GM18870 (cell line): Measurements from ENCODE around the gene ANK3.

ENCODE experiments used
- ATAC-seq: cut with Tn5 transposase; IDR thresholded peaks from one replicate; pipeline ENCODE4 v1.9.1; 2021; ENCODE audit warnings: moderate library complexity; ENCODE audit not compliant: unreplicated experiment

Gene ANK3

DNA sequence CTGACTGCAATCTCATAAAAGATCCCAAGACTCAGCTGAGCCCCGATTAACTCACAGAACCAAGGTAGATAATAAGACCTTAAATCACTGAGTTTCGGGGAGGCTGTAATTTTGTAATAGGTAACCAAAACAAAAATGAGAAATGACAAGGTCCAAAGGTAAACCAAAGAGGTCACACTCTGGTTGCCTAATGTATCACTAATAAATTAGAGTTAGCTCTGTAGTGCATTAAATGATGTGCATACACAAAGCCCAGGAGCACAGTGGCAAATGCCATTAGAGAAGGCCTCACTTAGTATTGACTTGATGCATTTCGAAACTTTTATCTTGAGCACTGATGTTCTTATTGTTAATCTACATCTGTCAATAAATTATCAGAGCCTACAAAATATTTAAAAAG lies 245.6 kb downstream of the ANK3 start:
- ATAC-seq, result peak; percentile 39

DNA sequence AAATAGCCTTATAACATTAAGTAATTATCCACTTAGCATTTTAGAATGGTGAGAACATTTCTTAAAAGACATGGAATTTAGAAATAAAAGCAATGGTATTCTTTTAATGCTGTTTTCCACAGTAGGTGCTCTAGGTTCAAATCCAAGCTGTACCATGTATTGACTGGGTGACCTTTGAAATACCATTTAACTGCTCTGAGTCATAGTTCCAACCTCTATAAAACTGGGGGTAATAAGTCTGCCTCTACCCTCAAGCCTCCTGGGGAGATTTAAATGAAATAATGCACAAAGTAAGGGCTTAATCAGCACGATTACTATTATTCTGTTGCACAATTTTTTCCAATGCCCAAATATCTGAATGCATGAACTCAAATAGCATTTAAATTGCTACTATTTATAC lies 246.9 kb downstream of the ANK3 start:
- ATAC-seq, result no peak

DNA sequence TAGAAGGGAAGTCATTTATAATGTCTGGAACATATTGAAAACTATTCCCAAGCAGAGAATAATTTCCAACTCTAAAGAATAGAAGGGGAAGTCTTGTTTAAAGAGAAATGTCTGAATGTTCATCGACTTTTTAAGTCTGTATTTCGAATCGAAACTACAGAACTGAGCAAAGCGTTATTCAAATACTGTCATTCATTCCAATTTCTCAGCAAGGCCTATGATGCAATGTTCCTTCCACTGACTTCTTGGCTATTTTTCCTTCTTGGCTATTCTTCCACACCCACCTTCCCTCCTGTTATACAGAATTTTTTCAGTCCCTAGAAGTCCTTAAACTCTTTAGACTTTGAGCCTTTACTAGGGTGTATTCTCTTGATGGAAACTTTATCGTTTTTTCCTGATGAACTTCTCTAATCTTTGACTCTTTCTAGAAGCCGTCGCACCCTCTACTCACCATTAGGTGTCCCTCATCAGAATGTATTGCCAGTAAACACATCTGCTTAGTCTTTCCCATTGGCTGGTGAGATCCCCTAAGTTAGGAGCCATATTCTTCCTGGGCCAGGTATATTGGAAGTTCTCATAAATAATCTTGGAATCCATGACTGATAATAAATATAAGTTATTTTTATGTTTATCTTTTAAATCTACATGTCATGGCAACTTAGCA lies 247.6 kb downstream of the ANK3 start:
- ATAC-seq, result no peak

DNA sequence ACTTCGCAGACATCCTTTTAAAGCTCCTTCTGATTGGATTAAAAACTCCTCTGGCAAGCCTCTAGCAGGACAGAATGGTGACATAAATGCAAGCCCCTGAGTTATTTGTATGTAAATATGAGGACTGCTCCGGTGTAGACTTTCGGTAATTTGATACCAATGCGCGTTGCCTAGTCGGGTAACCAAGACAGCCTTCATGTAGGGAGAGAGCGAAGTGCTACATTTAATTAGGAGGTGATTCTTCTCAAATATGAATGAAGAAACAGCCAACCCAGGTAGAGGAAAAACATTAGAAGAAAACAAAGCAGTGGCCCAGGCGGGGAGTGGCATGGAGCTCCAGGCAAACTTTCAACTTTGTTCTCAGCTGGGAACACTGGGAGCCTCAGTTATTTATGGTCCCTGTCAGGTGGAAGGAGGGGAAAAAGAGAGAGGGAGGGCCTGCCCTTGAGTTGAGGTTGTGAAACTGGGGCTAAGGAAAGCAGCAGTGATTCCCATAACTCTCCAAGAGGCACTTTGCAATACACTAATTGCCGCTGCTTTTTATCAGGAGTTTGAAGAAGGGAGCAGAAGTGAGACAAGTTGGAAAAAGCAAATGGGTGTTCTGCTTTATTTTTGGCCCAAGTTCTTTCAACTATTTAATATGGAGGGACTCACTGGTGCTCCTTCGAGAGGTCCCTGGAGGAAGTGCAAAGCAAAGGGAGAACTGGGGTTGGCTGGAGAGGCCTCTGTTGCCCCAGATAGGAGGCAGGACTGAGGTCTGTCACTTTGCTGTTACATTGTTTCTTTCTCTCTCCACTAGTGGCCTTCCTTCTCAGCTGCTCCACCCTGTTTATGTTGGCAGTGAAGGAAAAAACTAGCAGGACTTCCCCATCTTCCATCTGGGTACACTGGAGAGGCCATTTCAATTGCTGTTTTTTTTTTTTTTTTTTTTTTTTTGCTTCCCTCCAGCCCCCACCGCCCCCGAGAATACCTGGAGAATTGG lies 248.7 kb downstream of the ANK3 start:
- ATAC-seq, result no peak

DNA sequence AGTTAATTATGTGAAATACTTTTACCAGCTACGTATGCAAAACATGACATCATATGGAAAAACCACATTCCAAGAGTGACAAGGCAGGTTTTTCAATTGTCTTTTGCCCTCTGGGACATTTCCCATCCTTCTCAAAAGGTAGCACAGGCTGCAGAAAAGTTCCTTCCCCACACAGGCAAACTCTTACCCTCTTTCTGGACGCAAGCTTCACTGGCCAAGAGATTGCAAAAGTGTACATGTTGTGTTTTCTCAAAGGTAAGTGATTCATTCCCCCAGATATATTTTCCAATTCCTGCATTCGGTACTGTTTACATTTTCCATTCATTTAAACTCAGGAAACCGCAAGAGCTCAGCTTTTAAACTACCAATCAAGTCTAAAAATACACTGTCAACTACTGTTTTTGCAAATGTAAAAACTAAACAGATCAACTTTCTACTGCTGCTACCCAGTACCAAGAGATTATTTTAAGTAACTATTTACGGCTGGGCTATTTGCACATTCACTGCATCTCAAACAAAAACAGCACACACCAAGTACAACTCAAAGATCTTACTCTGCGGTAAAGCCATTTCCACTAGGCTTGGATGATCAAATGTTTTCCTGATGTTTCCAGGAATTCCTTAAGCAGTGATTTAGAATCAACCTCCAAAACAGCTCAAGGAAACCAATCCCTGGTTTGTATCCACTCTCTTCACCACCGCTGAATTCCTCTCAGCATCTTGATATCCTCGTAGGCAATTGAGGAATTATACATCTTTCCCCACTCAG lies 249.7 kb downstream of the ANK3 start:
- no peak for ATAC-seq

DNA sequence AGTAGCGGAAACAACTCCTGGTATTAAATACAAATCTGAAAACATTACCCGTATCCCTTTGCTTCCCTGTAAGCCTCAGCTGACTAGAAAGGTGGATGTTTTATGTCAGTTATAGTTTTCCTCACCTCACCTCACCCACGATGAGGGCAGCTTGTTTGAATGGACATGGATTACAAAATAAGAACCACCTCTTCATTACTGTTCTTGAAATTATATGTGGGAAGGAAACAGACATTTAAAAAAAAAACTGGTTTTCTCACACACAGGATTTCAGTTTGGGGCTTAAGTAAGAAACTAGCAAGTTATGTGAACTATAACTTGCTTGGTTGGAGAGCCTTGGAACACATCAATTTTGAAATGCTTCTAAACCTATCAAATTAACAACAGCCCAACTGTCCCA lies 250.4 kb downstream of the ANK3 start:
- no peak for ATAC-seq

DNA sequence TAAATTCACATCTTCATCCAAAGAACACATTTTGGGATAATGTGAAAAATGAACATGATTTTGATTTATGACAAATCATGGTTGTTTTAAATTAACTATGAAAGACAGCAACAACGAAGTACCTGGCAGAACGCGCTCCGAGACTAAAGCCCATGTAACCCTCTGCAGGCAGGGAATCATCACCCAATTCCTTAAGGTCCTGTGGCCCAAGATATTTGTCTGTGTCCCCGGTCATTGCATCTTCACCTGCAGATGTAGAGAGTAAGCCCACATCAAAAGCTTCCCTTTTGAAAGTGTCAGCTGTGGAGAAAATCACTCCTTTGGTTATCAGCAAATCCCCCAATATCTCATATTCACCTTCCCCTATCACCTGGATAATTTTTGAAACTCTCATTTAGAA lies 250.8 kb downstream of the ANK3 start:
- ATAC-seq, result no peak

DNA sequence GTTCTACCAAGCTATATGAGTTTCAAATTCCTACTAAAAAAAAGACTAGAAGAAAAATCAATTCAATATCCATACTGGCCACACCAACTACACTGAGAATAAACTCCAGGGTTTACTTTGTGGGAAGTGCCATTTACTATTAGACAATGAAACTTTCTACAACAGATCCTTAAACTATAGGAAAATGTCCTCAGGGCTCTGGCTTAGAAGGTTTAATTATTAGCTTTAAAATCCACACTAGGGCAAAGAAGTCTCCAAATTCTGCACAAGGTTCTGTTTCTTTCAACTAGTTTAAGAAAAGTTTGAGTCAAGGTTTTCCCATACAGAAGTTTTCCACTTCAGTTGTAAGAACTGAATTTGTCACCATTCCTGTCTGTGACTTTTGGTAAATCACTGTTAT lies 251.6 kb downstream of the ANK3 start:
- ATAC-seq, result no peak

DNA sequence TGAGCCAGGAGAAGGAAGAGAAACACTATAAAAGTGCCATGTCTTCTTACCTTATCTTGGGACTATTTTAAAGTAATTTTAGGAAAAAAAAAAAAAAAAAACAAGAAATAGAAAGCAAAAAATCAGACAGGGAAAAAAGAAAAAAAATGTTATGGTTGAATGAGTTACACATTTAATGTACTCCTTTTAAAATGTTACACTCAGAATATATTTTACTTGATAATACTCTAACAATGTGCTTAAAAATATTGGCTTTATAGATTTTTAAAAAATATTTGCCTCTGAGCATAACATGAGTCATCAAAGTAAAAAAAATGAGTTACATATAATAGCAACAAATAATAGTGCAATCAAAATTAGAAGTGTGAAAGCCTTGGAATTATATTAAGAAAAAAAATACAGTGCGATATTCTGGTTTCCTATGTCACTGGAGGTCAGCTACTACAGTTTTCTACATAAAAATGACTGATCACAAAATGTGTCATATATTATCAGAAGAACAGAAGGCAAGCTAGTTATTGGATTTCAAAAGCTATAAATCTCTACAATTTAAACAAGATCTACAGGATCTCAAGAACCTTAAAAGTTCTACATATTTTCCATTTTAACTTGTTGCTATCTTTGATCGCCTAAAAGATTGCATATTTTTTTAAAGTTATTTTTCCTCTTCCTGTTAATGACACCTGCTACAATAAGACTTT lies 252.2 kb downstream of the ANK3 start:
- ATAC-seq, result no peak

DNA sequence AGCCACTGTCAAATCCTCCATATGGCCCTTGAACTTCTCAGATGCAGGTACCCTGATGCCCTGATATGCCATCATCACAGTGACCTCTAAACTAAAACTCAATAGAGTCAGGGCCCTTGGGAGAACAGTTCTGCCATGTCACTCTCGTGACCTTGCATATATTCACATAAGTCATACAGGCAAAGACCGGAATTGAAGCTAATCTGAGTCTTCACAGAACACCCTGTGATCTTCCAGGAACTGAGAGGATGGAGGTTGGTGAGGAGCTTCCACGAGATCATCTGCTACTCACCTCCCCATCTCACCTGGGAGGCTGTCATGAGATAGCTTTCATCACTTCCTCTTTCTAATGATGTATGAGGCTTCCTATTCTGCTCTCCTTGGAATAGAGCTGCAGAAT lies 254.7 kb downstream of the ANK3 start:
- no peak for ATAC-seq

DNA sequence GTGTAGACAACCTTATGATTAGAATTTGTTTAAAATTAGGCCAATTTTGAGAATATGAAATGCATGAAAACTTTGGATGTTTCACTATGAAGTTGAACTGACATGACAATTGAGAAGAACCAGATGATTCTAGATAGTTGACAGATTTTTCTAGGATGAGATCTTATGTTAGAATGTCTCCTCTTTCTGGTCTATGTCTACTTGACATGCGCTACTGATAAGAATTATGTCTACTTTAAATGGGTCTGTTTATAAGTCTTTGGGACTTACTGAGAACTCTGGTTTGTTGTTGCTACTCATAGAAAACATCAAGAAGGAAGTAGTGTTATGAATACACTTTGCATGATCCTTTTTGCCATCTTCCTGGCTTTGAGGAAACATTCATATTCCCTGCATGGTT lies 255.1 kb downstream of the ANK3 start:
- ATAC-seq, result no peak

DNA sequence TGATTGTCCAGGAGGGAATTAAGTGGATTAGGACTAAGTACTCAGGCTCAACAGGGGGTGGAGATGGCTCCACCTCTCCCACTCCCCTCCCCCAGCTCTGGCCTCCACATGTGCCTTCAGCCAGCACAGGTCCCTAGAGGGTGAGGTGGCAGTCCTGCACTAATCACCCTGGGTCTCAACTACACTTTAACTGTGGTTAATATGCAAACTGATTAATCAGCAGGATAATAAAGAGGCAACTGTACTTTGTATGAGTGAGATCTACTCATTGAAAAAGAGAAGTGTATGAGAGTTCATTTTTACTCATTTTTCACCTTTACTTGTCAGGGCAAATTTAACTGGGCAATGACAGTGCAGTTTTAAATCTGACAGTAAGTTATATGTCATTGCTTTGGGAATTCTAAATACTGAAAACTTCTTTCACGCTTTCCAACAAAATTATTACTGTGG lies 259.5 kb downstream of the ANK3 start:
- ATAC-seq, result peak; percentile 77

DNA sequence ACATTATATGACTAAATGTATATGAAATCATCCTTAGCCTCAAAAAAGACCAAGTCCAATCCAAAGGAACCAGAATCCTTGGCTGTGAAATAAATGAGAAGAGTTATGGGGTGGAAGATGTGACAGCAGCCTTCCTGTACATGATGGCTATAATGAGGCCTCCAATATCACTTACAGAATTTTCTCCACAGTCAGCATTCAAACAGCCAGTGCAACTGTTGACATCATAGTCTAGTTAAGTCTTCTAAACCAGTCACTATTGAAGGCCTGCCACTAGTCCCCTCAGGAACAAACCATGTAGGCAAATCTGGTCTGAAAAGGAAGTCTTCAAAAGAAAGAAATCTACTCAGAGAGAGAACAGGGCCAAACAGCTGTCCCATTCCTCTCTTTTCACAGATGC lies 263.8 kb downstream of the ANK3 start:
- ATAC-seq, result no peak

DNA sequence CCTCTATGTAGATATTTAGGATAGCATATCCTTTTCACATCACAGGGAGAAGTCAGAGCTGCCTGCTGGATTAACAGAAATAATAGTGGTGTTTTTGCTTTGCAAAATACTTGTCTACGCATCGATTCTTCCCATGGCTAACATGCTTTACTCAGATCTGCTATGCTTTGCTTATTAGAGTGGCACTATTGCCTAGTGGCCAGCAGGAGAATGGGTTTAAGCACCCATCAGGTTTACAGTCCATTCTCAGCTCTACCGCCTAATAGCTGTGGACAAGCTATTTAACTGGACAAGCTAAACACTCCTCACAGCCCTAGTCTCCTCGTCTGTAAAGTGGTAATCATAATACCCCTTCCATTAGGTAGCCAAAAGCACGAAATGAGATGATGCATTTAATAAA lies 265.1 kb downstream of the ANK3 start:
- no peak for ATAC-seq

DNA sequence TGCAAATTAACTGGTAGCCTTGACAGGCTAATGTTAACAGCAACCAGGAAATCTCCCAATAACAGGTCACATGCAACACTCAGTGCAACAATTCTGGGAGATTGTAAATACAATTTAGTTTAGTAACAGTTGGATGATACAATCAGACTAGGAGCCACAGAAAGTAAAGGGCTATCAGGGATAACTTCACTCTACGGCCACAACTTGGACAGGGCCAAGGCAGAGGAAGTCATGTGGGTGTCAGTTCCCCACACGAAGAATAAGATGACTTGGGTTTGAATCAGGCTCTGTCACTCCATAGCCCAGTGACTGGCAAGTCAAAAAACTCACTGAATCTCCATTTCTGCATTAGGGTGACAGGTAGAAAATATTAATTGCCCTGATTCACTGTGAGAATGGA lies 266.0 kb downstream of the ANK3 start:
- no peak for ATAC-seq

DNA sequence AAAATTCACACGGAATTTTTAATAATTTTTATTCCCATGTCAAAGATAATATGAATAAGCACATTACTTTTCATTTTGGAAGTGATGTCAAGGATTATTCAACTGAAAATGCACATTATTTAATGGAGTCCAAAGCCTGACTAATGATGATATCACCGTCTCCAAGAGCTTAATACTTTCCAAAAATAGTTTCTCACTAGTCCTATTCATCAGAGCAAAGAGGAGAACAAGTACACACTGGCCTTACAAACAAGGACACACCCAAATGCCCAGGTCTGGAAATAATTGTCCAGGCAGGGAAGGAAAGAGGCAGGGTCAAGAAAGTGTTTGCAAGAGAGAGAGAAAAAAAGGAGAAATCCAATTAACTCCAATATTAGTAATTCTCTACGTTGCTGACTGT lies 266.5 kb downstream of the ANK3 start:
- ATAC-seq, result no peak

DNA sequence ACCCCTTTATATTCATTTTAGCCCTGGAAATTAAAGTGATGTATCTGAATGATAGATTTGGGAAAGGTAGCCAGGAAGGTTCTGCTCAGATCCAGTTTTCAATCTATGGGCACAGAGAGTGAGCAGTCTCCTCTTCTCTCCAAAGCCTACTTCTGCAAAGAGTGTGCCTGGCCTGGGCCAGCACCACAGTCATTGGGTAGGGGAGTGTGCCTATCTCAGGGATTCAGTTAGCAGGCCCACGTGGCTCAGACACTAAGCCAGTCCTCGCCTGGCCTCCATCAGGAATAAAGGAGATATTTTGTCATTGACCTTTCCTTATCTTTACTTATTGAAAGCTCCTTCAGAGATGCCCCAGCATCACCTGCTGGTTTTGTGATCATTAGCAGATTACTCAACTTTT lies 267.5 kb downstream of the ANK3 start:
- ATAC-seq, result no peak

DNA sequence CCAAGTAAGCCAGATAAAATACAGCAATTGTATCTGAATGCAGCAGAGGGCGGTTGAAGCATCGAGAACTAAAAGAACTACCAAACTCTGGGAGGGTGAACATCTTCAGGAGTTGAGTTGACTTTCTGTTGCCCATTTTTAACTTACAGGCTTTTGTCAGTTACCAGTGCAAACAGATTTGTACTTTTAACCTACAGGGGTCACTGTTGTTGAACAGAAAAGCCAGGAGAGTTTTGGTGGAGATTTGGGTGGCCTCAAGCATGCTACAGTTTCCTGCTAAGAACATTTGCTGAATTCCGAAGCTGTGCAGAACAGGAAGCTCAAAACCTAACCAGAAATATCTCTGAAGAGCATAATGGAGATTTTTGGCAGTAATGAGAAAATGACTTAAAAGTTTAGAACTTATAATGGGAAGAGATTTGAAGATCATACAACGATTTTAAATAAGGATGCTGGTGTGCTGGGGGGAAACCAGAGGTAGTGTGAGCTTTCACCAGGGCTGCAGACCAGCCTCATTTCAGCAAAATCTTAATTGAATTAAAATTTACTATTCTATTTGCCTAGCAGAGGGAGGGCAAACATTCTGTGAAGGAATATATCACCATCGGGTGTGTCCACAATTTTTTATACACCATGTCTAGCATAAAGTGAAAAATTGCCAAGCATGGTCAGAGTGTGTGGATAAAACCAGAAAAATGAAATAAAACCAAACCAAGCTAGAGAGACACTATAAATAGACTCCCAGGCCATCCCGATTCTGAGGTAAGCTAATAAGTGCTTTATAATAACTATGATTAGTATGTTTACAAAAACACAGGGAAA lies 274.7 kb downstream of the ANK3 start:
- peak; percentile 77 for ATAC-seq

DNA sequence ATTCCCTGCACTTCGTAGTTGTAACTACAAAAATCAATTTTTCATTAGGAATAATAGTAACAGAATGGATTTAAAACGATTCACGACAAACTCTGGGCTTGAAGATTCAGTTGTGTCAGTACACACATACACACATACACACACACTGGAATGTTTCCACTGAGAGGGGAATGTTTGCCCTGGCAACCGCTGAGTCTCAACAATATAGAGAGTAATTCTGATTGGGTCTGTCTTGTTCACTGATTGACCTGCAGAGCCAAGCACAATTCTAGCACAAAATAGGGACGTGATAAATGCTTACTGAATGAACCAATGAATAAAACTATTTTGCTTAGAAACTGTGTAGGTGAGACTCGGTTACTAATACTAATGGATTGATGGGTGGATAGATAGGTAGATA lies 278.9 kb downstream of the ANK3 start:
- ATAC-seq, result no peak
